GM19324 (cell line): ENCODE data around the gene S100A2.
A peak's percentile ranks its signal among the peaks of the same experiment; 100 is the strongest.
"Not testable (repeated sequence)": the region's sequence is repeated elsewhere in the genome, so short reads cannot be mapped to it uniquely, and the experiment has no call there.

Source experiments
- ATAC-seq: cut with Tn5 transposase; IDR thresholded peaks from one replicate; pipeline ENCODE4 v1.9.1; 2021; ENCODE audit warnings: mild to moderate bottlenecking, moderate library complexity; ENCODE audit not compliant: unreplicated experiment, low FRiP score

The S100A2 gene

DNA sequence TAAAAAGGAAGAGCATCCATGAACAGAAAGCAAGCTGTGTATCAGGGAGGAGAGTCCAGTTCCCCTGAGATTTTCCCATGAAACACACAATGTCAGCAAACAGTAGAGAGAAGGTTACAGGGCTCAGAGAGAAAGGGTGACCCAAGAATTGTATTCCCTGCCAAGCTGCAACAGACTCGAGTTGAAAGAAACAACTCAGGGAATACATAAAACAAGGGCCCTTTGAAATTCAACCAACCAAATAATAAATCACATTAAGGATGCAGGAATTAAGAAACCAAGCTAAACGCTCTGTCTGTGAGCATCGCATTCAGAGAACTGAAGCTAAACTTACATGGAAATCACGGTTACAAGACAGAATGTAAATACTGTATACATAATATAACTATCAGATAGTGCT, 27.1 kb upstream of the S100A2 start:
- no peak for ATAC-seq

- no peak for ATAC-seq
These were observed 22.8 kb upstream of the S100A2 start for GRCh38 chr1:153588482-153588881.

- ATAC-seq = not testable (repeated sequence)
These were observed 22.4 kb upstream of the S100A2 start for GRCh38 chr1:153588033-153588432.

DNA sequence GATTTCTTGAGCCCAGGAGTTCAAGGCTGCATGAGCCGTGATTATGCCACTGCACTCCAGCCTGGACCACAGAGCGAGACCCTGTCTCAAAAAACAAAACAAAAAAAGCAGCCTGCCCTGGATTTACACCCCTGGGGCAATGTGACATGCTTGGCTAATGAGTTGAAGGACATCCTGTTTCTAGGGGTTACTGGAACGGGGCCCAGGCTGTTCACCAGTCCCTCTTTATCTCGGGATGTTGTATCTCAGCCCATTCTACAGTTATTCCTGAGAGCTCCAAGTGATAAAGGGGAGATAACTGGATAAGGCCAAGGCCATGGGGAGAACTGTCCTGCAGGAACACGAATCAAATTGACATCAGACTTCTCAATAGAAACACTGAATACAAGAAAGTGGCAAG, 21.7 kb upstream of the S100A2 start:
- ATAC-seq = no peak

DNA sequence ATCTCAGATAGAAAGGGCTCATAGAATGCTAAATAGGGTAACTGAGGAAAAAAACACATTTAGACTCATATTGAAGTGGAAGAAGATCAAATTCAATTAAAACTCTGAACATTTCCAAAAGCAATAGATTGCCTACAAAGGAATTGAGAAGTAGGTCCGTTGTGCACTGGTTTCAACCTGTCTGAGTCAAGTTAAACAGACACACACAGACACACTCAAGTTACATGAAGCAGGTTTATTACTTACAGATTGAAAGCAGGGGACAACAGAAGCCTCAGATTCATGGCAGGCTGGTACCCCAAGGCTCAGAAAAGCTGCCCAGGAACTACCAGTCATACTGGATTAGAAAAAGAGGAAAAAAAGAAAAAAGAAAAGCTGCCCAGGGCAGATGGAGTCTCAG, 20.7 kb upstream of the S100A2 start:
- no peak for ATAC-seq

- ATAC-seq = no peak
These were observed 19.4 kb upstream of the S100A2 start for GRCh38 chr1:153585006-153585405.

DNA sequence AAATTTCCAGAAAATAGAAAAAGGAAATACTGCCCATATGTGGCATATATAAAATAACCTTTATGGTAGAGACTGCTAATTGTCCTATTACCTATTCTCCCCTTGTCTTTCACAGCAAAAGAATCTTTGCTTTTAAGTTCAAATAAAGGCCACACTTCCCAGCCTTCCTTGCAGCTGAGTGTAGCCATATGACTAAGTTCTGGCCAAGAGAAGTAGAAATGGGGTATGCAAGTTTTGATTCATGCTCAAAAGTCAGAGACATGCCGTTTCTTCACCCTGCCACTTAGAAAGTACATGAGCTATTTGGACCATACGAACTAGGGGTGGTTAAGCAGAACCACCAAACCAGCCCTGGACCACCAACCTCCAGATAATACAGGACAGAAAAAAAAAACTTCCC, 18.3 kb upstream of the S100A2 start:
- ATAC-seq = no peak

- ATAC-seq = not testable (repeated sequence)
These were observed 17.9 kb upstream of the S100A2 start for GRCh38 chr1:153583514-153583913.

DNA sequence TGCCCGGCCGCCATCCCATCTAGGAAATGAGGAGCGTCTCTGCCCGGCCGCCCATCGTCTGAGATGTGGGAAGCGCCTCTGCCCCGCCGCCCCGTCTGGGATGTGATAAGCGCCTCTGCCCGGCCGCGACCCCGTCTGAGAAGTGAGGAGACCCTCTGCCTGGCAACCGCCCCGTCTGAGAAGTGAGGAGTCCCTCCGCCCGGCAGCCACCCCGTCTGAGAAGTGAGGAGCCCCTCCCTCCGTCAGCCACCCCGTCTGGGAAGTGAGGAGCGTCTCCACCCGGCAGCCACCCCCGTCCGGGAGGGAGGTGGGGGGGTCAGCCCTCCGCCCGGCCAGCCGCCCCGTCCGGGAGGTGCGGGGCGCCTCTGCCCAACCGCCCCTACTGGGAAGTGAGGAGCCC, 17.2 kb upstream of the S100A2 start:
- not testable (repeated sequence) for ATAC-seq

DNA sequence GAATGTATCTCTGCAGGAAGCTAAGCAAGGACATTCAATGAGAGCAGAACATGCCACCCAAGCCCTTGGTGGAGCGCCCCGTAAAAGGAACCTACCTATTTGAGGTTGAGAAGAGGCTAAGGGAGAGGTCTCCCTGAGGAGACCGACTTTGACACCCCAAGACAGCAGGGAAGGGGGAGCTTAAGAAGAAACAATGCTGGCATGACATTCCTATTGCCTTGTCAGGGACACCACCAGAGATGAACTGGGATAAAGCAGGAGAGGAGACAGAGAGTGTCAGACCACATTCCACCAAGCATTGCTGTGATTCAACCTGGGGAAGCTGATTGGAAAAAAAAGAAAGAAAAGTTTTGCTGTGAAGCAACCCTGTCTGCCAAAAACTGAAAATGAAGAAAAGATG, 13.3 kb upstream of the S100A2 start:
- ATAC-seq = no peak

DNA sequence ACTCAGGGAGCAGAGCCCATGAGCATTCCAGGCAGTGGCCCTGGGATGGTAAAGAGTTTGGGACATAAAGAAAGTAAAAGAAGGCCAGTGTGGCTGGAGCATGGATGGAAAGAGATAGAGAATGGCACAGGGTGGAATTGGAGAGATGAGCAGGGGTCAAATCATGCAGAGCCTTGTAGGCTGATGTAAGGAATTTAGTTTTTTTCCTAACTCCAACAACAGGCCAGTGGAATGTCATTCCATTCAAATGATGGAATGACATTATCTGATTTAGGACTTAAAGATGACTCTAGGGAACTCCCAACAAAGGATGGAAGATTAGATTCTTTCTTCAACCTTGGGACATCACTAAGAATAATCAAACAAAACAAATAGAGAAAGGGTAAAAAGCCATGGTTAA, 12.8 kb upstream of the S100A2 start:
- no peak for ATAC-seq

DNA sequence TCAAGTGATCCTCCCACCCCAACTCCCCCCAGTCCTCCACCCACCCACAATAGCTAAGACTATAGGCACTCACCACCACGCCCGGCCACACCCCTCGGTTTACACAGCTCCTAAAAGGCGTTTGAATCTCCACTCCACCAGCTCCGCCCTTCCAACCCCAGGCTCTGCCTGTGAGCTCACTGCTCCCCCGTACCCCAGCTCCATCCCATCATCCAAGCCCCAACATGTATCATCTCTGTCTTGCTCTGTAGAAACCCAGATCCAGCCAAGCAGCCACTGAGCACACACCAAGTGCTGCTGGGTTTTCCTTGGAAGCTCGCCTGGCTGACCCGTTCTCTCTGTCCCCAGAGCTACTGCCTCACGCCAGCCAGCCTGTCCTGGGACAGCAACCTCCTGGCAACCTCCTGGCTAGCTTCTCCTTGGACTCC, 12.0 kb upstream of the S100A2 start:
- no peak for ATAC-seq

DNA sequence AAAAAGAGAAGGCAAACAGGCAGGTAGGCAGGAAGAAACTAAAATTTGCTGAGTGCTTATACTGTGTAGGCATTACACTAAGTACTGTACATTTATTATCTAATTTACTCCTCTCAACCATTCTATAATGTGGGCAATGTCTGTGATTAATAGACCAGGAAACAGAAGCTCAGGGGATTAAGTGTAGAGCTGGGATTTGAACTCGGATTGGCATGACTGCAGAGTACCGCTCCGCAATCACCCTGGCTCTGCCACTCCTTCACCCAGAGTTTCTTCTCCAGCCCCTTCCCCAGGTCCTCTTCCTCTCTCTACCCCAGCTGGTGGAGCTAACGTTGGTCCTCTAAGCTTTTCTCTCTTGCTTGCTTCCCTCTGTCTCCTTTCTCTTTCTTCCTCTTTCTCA, 11.5 kb upstream of the S100A2 start:
- ATAC-seq = no peak

DNA sequence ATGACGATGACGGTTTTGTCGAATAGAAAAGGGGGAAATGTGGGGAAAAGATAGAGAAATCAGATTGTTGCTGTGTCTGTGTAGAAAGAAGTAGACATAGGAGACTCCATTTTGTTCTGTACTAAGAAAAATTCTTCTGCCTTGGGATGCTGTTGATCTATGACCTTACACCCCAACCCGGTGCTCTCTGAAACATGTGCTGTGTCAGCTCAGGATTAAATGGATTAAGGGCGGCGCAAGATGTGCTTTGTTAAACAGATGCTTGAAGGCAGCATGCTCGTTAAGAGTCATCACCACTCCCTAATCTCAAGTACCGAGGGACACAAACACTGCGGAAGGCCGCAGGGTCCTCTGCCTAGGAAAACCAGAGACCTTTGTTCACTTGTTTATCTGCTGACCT, 9.9 kb upstream of the S100A2 start:
- ATAC-seq = not testable (repeated sequence)

- not testable (repeated sequence) for ATAC-seq
These were observed 9.4 kb upstream of the S100A2 start for GRCh38 chr1:153575081-153575491.

GRCh38 chr1:153573351-153573750, 7.7 kb upstream of the S100A2 start:
- no peak for ATAC-seq

DNA sequence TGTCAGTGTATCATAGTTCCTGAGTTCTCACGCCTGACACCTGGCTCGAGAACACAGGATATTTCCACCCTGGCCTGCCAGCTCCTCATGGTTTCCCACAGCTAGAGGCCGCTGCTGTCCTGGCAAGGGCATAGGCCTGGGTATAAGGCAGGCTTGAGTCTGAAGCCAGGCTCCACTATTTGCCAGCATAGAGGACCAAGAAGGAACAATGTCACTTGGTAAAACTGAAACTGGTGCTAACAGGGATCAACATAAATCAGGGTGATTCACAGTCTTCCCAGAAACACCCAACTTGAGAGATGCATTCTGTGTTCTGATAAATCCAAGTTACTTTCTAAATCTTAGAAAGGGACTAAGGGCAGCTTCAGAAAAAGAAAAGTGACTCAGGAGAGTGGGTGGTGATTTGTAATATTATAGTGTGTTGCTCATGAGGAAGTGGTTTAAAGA, 6.9 kb upstream of the S100A2 start:
- peak; percentile 56 for ATAC-seq

GRCh38 chr1:153571706-153572105, 6.1 kb upstream of the S100A2 start:
- ATAC-seq = no peak

DNA sequence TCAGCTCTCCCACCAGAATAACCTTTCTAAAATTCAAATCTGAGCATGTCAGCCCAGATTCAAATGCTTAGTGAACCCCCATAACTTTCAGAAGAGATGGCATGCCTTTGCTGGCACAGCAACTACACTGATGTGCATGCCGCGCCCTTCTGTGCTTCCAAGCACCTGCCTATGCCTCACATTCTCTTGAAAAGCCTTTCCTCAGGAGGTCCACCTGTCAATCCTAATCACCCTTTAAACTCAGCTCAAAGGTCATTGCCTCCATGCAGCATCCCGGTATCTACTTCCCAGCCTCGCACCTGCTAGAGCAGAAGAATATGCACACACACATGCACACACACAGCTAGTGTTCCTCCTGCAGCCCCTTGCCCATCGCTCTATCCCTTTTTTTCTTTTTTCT, 5.2 kb upstream of the S100A2 start:
- no peak for ATAC-seq

DNA sequence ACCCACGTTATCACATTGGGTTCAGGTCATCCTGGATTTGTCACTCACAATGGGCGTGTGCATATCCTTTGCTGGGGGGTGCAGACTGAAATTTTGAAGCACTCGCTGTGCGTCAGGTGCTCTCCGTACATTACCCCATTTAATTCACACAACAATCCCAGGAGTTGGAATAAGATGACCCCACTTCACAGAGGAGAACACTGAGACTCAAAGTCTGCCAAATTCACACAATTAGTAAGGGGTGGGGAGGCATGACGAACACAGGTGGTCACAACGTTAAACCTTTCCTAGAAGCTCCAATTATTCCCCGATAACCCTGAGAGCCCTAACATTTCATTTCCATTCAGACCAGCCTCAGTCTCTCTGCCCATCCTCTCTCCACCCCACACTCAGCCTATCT, 3.8 kb upstream of the S100A2 start:
- no peak for ATAC-seq

DNA sequence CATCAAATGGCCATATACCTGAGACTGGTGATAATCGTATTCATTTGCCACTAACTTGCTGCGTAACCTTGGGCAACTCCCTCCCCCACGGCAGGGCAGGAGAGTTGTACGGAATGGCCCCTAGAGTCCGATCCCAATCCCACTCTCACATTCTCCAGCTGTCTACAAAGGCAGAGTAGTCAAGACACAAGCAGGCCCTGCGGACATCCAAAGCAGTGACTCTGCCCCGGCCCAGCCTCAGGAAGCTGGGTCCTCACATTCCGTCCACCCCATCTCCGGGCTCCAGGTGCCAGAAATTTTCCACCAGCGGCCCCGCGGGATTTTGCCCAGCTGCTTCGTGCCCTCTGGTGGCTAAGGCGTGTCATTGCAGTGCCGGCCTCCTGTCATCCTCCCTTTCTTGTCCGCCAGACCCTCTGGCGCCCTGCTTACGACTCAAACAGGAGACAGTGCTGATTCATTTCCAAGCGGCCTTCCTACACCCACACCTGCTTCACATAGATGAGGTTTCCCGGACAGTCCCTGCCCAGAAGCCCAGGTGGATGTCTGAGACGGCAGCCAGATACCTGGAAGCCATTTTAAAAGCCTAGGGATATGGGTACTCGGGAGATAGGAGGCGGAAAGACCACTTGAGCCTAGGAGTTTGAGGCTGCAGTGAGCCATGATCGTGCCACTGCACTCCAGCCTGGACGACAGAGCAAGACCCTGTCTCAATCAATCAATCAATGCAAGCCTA, 2.9 kb upstream of the S100A2 start:
- ATAC-seq = no peak

- no peak for ATAC-seq
These were observed 2.1 kb upstream of the S100A2 start for GRCh38 chr1:153567621-153568366.
